ENCODE results near the gene EXOC2. TPM values are rescaled to one million over a fixed set of nuclear protein-coding genes. Genes with fewer than 3 reads are reported as not detected.

The EXOC2 gene
- total RNA-seq, 1 donor from 2014 or later, result 22.9 TPM

GRCh38 chr6:451847-452246 is 241.1 kb downstream of the EXOC2 start:
- H3K27ac Mint-ChIP-seq, result no peak overlapping the region
- peaks cover 5% of the 10 kb centered on the region for H3K9me3 Mint-ChIP-seq
- H3K4me3 Mint-ChIP-seq, result no peak overlapping the region
- DNase-seq (ENCODE audit: extremely low spot score, unreplicated experiment), result no peak
- H3K36me3 Mint-ChIP-seq, result no peaks in the 10 kb centered on the region
- no peaks in the 10 kb centered on the region for H3K4me1 Mint-ChIP-seq (ENCODE audit: unreplicated experiment)
- H3K27me3 Mint-ChIP-seq, result peaks cover 4% of the 10 kb centered on the region
- TF ChIP-seq CTCF (conservative IDR thresholded peaks at IDR 0.05), result no peak

- no peak overlapping the region for H3K27ac Mint-ChIP-seq
- no peak for DNase-seq (ENCODE audit: extremely low spot score, unreplicated experiment)
- no peak overlapping the region for H3K4me3 Mint-ChIP-seq
- H3K27me3 Mint-ChIP-seq, result peaks cover 4% of the 10 kb centered on the region
- H3K9me3 Mint-ChIP-seq, result peaks cover 5% of the 10 kb centered on the region
- H3K36me3 Mint-ChIP-seq, result no peaks in the 10 kb centered on the region
- no peaks in the 10 kb centered on the region for H3K4me1 Mint-ChIP-seq (ENCODE audit: unreplicated experiment)
- TF ChIP-seq CTCF (conservative IDR thresholded peaks at IDR 0.05), result no peak
Observed at GRCh38 chr6:451336-451735, 241.6 kb downstream of the EXOC2 start.

- TF ChIP-seq CTCF (conservative IDR thresholded peaks at IDR 0.05), result no peak
- Mint-ChIP-seq H3K4me1 (ENCODE audit: unreplicated experiment) (no peaks in the 10 kb centered on the region), H3K27me3 (peaks cover 12% of the 10 kb centered on the region), H3K27ac (no peak overlapping the region), H3K4me3 (no peak overlapping the region), H3K36me3 (no peaks in the 10 kb centered on the region), H3K9me3 (peaks cover 5% of the 10 kb centered on the region)
- no peak for DNase-seq (ENCODE audit: extremely low spot score, unreplicated experiment)
Observed at GRCh38 chr6:449486-450419, 243.2 kb downstream of the EXOC2 start.

- H3K36me3 Mint-ChIP-seq, result no peaks in the 10 kb centered on the region
- no peak for TF ChIP-seq CTCF (conservative IDR thresholded peaks at IDR 0.05)
- no peak for DNase-seq (ENCODE audit: extremely low spot score, unreplicated experiment)
Observed at GRCh38 chr6:449057-449430, 243.9 kb downstream of the EXOC2 start.

GRCh38 chr6:448296-449056 is 244.5 kb downstream of the EXOC2 start:
- no peak for DNase-seq (ENCODE audit: extremely low spot score, unreplicated experiment)
- Mint-ChIP-seq H3K4me1 (ENCODE audit: unreplicated experiment) (no peaks in the 10 kb centered on the region), H3K36me3 (no peaks in the 10 kb centered on the region), H3K27ac (no peak overlapping the region), H3K27me3 (peaks cover 12% of the 10 kb centered on the region), H3K4me3 (no peak overlapping the region), H3K9me3 (peaks cover 5% of the 10 kb centered on the region)
- TF ChIP-seq CTCF (conservative IDR thresholded peaks at IDR 0.05), result no peak

More at GRCh38 chr6:449057-449430, 243.9 kb downstream of the EXOC2 start:
- Mint-ChIP-seq H3K4me3 (no peak overlapping the region), H3K27me3 (peaks cover 9% of the 10 kb centered on the region), H3K27ac (no peak overlapping the region), H3K9me3 (peaks cover 5% of the 10 kb centered on the region), H3K4me1 (ENCODE audit: unreplicated experiment) (no peaks in the 10 kb centered on the region)
